Measurements from ENCODE around the gene PNMA8A. TPM values are rescaled to one million over a fixed set of nuclear protein-coding genes. Genes with fewer than 3 reads are reported as not detected.
A peak's percentile ranks its signal among the peaks of the same experiment; 100 is the strongest.
"Not testable (repeated sequence)": the region's sequence is repeated elsewhere in the genome, so short reads cannot be mapped to it uniquely, and the experiment has no call there.

Gene PNMA8A
- total RNA-seq, 2 donors from 2014 or later, result 4.3 to 6.5 TPM

DNA sequence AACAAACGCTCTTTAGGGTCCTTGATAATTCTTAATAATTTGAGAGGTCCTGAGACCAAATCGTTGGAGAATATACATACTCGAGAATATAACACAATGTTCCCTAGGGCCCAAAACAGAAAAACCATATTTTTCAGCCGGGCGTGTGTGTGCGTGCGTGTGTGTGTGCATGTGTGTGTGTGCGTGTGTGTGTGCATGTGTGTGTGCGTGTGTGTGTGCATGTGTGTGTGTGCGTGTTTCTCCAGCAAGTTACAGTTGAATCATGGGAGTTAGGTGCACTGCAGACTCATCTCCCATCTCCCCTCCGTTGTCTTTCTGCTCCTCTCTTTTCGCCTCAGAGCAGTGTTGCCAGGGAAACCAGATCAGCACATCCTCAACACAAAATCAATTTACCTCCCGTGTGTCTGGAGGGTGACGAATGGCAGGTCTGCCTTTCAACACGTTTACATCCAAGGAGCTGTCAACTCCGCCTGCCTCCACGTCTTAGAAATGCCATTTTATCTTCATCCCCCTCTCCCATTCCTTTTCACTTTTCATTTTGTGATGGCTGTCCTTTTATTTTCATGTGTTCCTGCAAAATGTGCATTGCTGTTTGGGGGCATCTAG, 32.6 kb upstream of the PNMA8A start:
- 75 to 78% methylated on average over 17 of the region's 17 CpGs for WGBS, 2 donors
- DNase-seq (no peak), ATAC-seq (no peak)
- TF ChIP-seq, protein P1, sequence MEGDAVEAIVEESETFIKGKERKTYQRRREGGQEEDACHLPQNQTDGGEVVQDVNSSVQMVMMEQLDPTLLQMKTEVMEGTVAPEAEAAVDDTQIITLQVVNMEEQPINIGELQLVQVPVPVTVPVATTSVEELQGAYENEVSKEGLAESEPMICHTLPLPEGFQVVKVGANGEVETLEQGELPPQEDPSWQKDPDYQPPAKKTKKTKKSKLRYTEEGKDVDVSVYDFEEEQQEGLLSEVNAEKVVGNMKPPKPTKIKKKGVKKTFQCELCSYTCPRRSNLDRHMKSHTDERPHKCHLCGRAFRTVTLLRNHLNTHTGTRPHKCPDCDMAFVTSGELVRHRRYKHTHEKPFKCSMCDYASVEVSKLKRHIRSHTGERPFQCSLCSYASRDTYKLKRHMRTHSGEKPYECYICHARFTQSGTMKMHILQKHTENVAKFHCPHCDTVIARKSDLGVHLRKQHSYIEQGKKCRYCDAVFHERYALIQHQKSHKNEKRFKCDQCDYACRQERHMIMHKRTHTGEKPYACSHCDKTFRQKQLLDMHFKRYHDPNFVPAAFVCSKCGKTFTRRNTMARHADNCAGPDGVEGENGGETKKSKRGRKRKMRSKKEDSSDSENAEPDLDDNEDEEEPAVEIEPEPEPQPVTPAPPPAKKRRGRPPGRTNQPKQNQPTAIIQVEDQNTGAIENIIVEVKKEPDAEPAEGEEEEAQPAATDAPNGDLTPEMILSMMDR (IDR thresholded peaks at IDR 0.05), result no peak
- TF ChIP-seq POLR2A (IDR thresholded peaks at IDR 0.05), result no peak
- Histone ChIP-seq H3K9me3 (no peaks in the 10 kb centered on the region), H3K27ac (no peak overlapping the region), H3K27me3 (no peaks in the 10 kb centered on the region), H3K36me3 (replicated peaks in 1 of 2; ENCODE audit: insufficient read depth in 1 of 2, low read depth in 2 of 2) (no peaks in the 10 kb centered on the region), H3K4me3 (no peak overlapping the region), H3K4me1 (no peaks in the 10 kb centered on the region)
- intact Hi-C loops (cut with DNase I), result no loop called here

DNA sequence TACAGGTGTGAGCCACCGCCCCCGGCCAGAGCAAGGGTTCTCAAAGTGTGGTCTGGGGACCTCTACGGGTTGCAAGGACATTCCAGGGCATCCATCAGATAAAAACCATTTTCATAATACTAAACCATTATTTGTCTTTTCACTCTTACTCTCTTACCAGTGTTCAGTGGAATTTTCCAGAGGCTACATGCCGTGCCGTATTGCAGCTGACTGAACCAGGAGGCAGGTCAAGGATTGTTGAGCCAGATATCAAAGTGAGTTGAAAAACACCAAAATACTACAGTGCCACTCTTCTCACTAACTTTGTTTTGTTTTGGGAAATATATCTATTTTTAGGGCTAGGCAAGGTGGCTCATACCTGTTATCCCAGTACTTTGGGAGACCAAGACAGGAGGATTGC, 31.5 kb upstream of the PNMA8A start:
- Histone ChIP-seq H3K4me1 (no peaks in the 10 kb centered on the region), H3K4me3 (no peak overlapping the region), H3K27me3 (no peaks in the 10 kb centered on the region), H3K9me3 (no peaks in the 10 kb centered on the region), H3K27ac (no peak overlapping the region), H3K36me3 (replicated peaks in 1 of 2; ENCODE audit: insufficient read depth in 1 of 2, low read depth in 2 of 2) (no peaks in the 10 kb centered on the region)
- 75 to 82% methylated on average over 5 of the region's 5 CpGs for WGBS, 2 donors
- TF ChIP-seq, protein P1 (IDR thresholded peaks at IDR 0.05), result no peak
- TF ChIP-seq POLR2A (IDR thresholded peaks at IDR 0.05), result no peak
- intact Hi-C loops (cut with DNase I), result no loop called here
- ATAC-seq (no peak), DNase-seq (no peak)

DNA sequence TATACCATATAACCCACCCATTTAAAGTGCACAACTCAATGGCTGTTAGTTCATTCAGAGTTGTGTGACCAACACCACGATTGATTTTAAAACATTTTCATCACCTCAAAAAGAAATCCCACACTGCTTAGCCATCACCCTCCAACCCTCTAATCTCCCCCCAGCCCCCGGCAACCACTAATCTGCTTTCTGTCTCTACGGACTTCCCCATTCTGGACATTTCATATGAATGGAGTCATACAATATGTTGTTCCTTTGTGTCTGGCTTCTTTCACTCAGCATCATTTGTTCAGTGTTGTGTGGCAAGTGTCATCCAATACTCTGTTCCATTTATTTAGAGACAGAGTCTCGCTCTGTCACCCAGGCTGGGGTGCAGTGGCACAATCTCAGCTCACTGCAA, 28.3 kb upstream of the PNMA8A start:
- TF ChIP-seq POLR2A (IDR thresholded peaks at IDR 0.05), result no peak
- H3K4me3 ChIP-seq, result no peak overlapping the region
- 55 to 71% methylated on average over 4 of the region's 4 CpGs for WGBS, 2 donors
- H3K36me3 ChIP-seq (replicated peaks in 1 of 2; ENCODE audit: insufficient read depth in 1 of 2, low read depth in 2 of 2), result no peaks in the 10 kb centered on the region
- H3K4me1 ChIP-seq, result peaks cover 11% of the 10 kb centered on the region
- H3K27me3 ChIP-seq, result no peaks in the 10 kb centered on the region
- no peak for ATAC-seq
- DNase-seq, result no peak
- H3K9me3 ChIP-seq, result no peaks in the 10 kb centered on the region
- peak overlapping the region in 3 of 4 donors; percentile 67 to 78 (median 70) for H3K27ac ChIP-seq
- intact Hi-C loops (cut with DNase I), result loop anchor here (10.0 kb wide), 1 partner anchor 215 kb away; no protein-coding TSS in a partner anchor

DNA sequence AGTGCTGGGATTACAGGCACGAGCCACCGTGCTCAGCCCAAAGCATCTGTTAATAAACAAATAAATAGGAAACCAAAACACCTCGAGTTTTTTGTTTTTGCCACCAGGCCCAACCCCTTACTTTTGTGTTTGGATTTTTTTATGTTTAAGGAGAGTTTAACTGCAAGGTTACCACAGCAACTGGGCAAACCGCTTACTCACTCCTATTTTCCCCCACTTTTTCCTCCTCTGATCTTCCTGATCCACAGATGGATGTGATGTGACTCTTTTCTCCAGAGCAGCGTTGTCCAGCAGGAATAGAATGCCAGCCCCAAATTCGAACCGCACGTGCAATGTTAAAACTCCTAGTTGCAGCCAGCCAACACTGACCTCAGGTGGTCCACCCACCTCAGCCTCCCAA, 26.4 kb upstream of the PNMA8A start:
- Histone ChIP-seq H3K27me3 (no peaks in the 10 kb centered on the region), H3K36me3 (replicated peaks in 1 of 2; ENCODE audit: insufficient read depth in 1 of 2, low read depth in 2 of 2) (no peaks in the 10 kb centered on the region), H3K9me3 (no peaks in the 10 kb centered on the region), H3K27ac (no peak overlapping the region), H3K4me3 (no peak overlapping the region), H3K4me1 (peaks cover 11% of the 10 kb centered on the region)
- intact Hi-C loops (cut with DNase I), result loop anchor here (10.0 kb wide), 1 partner anchor 213 kb away; no protein-coding TSS in a partner anchor
- no peak for ATAC-seq
- no peak for DNase-seq
- WGBS, 2 donors, result 73 to 75% methylated on average over 8 of the region's 8 CpGs
- no peak for TF ChIP-seq POLR2A (IDR thresholded peaks at IDR 0.05)
- TF ChIP-seq, protein P1 (IDR thresholded peaks at IDR 0.05), result no peak

DNA sequence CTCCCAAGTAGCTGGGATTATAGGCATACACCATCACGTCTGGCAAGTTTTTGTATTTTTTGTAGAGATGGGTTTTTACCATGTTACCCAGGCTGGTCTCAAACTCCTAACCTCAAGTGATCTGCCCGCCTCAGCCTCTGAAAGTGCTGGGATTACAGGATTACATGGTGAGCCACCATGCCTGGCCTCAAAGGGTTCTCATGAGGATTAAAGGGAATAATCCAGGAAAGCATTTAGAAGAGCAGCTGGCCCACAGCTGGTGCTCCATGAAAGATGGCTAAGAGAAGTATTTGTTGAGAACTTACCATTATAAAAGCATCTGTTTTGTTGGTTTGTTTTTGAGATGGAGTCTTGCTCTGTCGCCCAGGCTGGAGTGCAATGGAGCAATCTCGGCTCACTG, 25.5 kb upstream of the PNMA8A start:
- H3K36me3 ChIP-seq (replicated peaks in 1 of 2; ENCODE audit: insufficient read depth in 1 of 2, low read depth in 2 of 2); H3K27ac ChIP-seq; H3K9me3 ChIP-seq; H3K27me3 ChIP-seq; H3K4me3 ChIP-seq; DNase-seq; ATAC-seq: not testable (repeated sequence)
- WGBS, 2 donors, result 79 to 85% methylated on average over 4 of the region's 4 CpGs
- intact Hi-C loops (cut with DNase I), result loop anchor here (10.0 kb wide), 1 partner anchor 212 kb away; no protein-coding TSS in a partner anchor
- peaks cover 11% of the 10 kb centered on the region for H3K4me1 ChIP-seq

DNA sequence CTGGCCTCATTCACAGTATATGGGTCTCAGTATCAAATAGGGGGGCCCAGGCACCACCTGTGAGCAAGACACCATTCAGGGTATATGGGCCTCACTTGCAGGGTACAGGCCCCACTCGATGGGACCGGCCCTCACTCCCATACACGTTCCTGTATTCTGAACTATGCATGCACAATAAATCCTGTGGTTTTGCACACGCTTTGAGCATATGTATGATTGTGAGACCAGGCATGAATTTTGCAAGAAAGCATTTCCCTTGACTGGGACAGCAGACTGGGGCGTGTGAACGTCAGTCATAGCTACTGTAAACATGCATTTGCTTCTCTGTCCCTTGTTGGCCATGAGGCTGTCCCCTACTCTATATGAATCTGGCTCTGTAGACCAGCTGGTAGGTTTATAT, 24.9 kb upstream of the PNMA8A start:
- no peaks in the 10 kb centered on the region for H3K27me3 ChIP-seq
- WGBS, 2 donors, result 66 to 67% methylated on average over 3 to 6 of the region's 6 CpGs

More for the DNA sequence above, 24.9 kb upstream of the PNMA8A start:
- no peak overlapping the region for H3K4me3 ChIP-seq
- H3K36me3 ChIP-seq (replicated peaks in 1 of 2; ENCODE audit: insufficient read depth in 1 of 2, low read depth in 2 of 2), result no peaks in the 10 kb centered on the region
- TF ChIP-seq, protein P1 (IDR thresholded peaks at IDR 0.05), result no peak
- TF ChIP-seq POLR2A (IDR thresholded peaks at IDR 0.05), result no peak
- ATAC-seq, result no peak
- intact Hi-C loops (cut with DNase I), result loop anchor here (10.0 kb wide), 1 partner anchor 212 kb away; no protein-coding TSS in a partner anchor
- peaks cover 11% of the 10 kb centered on the region for H3K4me1 ChIP-seq
- no peaks in the 10 kb centered on the region for H3K9me3 ChIP-seq
- peak overlapping the region in 1 of 4 donors; percentile 5 for H3K27ac ChIP-seq
- DNase-seq, result no peak
